ENCODE measurements around the gene EFTUD2.
"Not testable (repeated sequence)": the region's sequence is repeated elsewhere in the genome, so short reads cannot be mapped to it uniquely, and the experiment has no call there.

EFTUD2 gene

DNA sequence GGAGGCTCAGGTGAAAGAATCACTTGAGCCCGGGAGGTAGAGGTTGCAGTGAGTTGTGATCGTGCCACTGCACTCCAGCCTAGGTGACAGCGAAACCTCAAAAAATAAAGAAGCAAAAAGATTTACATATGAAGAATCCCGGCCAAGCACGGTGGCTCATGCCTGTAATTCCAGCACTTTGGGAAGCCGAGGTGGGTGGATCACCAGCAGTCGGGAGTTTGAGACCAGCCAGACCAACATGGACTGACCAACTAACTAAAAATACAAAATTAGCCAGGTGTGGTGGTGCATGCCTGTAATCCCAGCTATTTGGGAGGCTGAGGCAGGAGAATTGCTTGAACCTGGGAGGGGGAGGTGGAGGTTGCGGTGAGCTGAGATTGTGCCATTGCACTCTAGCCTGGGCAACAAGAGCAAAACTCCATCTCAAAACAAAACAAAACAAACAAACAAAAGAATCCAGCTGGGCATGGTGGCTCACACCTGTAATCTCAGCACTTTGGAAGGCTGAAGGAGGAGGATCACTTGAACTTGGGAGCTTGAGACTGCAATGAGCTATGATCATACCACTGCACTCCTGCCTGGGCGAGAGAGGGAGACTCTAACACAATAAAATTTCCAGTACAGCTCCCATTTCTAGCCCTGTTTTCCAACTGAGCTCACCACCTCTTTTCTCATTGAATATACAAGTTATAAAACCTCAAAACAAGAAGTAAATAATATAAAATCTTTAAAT, 90.4 kb downstream of the EFTUD2 start:
- not testable (repeated sequence) for DNase-seq (ENCODE audit: low read depth)

DNA sequence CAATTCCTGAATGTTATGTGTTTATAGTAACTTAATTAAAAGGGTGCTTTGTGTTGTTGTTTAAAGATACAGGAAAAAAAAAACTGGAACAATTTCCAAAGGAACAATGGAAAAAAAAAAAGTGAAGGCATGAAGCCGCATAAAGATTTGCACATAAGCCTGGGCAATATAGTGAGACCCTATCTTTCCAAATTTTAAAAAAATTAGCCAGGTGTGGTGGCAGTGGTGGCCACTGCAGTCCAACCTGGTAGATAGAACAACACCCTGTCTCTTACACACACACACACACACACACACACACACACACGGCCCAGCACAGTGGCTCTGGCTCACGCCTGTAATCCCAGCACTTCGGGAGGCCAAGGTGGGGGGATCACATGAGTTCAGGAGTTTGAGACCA, 91.1 kb downstream of the EFTUD2 start:
- DNase-seq (ENCODE audit: low read depth) = no peak

DNA sequence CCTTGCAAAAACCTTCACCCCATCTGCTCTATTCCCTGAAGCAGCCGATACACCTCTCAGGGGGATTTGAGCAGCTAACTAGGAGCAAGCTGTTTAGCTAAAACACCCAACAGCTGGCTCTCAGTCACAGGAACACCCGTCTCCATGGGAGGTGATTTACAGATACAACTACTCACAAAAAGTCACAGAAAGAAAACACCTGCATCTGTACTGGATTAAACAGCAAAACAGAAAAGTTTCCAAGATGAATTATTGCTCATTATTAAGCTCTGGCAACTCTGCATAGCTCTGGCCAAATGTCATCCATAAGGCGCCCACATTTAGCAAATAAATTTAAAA, 91.5 kb downstream of the EFTUD2 start:
- no peak for DNase-seq (ENCODE audit: low read depth)

DNA sequence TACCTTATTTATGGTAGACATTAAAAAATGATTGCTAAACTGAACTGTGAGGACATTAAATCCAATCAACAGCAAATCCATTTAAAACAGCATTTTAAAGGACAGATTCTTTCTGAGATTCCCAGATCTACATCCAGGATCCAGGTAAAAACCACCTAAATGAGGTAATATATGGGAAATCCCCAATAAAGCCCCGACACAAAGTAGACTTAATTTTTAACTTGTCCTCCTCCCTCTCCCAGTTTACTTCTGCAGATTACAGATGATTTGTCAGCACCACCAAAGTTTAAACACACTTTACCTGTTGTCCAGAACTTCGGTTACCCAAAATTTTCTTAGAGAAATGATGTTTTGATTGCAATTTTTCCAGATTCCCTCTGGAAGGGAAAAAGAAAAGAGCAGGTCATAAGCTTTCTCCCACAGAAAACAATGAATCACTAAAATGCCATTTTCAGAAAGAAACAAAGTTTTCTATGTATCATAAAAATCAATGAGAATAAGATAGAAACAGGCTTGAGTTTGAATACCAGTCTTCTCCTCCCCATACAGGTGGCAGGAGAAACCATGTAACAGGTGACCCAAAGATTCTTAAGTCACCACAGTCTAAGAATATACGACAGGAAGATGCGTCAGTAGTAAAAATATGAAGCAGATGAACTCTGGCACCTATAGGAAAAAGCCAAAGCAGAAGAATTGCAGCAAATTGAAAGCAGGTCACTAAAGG, 92.0 kb downstream of the EFTUD2 start:
- DNase-seq (ENCODE audit: low read depth) = no peak

DNA sequence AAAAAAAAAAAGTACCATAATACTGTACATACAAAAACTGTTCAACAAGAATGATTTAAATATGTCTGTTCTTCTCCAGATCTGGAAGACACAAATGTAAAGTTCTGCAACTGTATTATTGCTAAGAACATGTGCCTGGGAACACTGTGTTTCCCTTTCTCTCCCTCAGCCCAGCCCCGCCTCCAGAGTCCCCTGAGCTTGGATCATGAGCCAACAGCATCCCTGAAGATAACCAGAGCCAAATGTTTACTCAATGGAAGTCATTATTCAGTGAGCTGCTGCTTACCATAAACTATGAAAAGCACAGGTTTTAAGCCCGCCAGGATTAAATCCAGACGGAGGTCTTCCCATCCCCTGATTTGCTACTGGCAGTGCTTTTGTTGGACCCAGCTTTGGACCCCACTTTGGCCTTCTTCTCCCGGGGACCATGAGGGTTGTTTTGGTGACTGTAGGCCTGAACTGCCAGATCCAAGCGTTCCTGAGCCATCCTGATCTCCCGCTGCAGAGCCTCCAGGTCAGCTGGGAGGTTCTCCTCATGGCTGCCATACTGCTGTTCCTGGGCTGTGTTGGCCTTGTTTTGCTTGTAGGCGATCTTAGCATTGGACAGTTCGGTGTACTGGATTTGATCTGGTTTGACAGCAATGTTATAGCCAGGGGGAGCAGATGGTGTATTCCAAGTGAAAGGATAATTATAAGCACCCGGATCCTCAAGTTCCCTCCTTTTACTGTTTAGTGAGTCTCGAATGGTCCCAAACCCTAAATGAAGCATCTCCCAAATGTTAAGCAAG, 94.7 kb downstream of the EFTUD2 start:
- no peak for DNase-seq (ENCODE audit: low read depth)

DNA sequence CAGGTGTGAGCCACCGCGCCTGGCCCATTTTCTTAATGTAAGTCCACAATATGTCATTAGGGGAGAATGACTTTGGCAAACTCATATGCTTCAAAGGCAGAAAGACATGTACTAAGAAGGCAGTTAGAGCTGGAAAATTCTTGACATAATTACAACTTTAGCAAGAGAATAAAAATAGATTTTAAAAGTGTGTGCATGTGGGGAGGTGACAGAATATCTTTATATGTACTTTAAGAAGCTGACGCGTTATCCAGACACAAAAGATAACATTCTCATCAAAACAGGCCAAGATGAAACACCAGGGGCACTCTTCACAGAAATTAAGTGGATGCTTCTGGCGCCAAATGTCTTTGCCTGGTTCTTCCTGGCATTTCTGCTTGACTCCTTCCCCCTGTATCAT, 97.4 kb downstream of the EFTUD2 start:
- DNase-seq (ENCODE audit: low read depth) = no peak
